AG20443 (cell line): ENCODE data around the gene SIPA1L3.
"Not testable (repeated sequence)": the region's sequence is repeated elsewhere in the genome, so short reads cannot be mapped to it uniquely, and the experiment has no call there.

ENCODE experiments used
- DNase-seq: peaks from one replicate; pipeline ENCODE4 v3.0.0; 2012; ENCODE audit warnings: low spot score, mixed read lengths

The SIPA1L3 gene

GRCh38 chr19:37906869-37907734 is at the start of gene SIPA1L3:
TSS of gene SIPA1L3 (plus strand) at chr19:37907208. CDS start at chr19:38081566, 174,358 bp downstream.
- DNase-seq, result peak; percentile 97

- no peak for DNase-seq
Observed at GRCh38 chr19:37864501-37864900, 42.5 kb upstream of the SIPA1L3 start.

GRCh38 chr19:37865930-37866329 is 41.1 kb upstream of the SIPA1L3 start:
- DNase-seq, result not testable (repeated sequence)

GRCh38 chr19:37867831-37868230 is 39.2 kb upstream of the SIPA1L3 start:
- no peak for DNase-seq

- DNase-seq, result no peak
Observed at GRCh38 chr19:37869766-37870340, 37.2 kb upstream of the SIPA1L3 start.

- peak; percentile 25 for DNase-seq
Observed at GRCh38 chr19:37872383-37872782, 34.6 kb upstream of the SIPA1L3 start.

GRCh38 chr19:37874784-37875183 is 32.2 kb upstream of the SIPA1L3 start:
- DNase-seq, result no peak

- no peak for DNase-seq
Observed at GRCh38 chr19:37876032-37876431, 31.0 kb upstream of the SIPA1L3 start.

- no peak for DNase-seq
Observed at GRCh38 chr19:37877147-37877546, 29.9 kb upstream of the SIPA1L3 start.

GRCh38 chr19:37885392-37885791 is 21.6 kb upstream of the SIPA1L3 start:
- no peak for DNase-seq

- no peak for DNase-seq
Observed at GRCh38 chr19:37886571-37886970, 20.4 kb upstream of the SIPA1L3 start.

GRCh38 chr19:37893845-37894575 is 13.0 kb upstream of the SIPA1L3 start:
- no peak for DNase-seq

GRCh38 chr19:37896180-37896579 is 10.8 kb upstream of the SIPA1L3 start:
- DNase-seq, result no peak

- DNase-seq, result no peak
Observed at GRCh38 chr19:37899453-37899852, 7.6 kb upstream of the SIPA1L3 start.

- DNase-seq, result no peak
Observed at GRCh38 chr19:37899966-37900365, 7.0 kb upstream of the SIPA1L3 start.

- peak; percentile 85 for DNase-seq
Observed at GRCh38 chr19:37902668-37903067, 4.3 kb upstream of the SIPA1L3 start.

GRCh38 chr19:37903096-37903495 is 3.9 kb upstream of the SIPA1L3 start:
- no peak for DNase-seq

GRCh38 chr19:37905946-37906868 is 801 bp upstream of the SIPA1L3 start, which contains the start of gene WDR87:
TSS of gene WDR87 (minus strand) at chr19:37906594. CDS start at chr19:37898239, 8,355 bp downstream.
- DNase-seq, result peak; percentile 61

- peak; percentile 24 for DNase-seq
Observed at GRCh38 chr19:37907735-37908455, 887 bp downstream of the SIPA1L3 start.

- DNase-seq, result no peak
Observed at GRCh38 chr19:37909661-37910199, 2.7 kb downstream of the SIPA1L3 start.

GRCh38 chr19:37914908-37915307 is 7.9 kb downstream of the SIPA1L3 start:
- DNase-seq, result no peak
